ENCODE data around the gene ENTPD1.

ENTPD1 gene

DNA sequence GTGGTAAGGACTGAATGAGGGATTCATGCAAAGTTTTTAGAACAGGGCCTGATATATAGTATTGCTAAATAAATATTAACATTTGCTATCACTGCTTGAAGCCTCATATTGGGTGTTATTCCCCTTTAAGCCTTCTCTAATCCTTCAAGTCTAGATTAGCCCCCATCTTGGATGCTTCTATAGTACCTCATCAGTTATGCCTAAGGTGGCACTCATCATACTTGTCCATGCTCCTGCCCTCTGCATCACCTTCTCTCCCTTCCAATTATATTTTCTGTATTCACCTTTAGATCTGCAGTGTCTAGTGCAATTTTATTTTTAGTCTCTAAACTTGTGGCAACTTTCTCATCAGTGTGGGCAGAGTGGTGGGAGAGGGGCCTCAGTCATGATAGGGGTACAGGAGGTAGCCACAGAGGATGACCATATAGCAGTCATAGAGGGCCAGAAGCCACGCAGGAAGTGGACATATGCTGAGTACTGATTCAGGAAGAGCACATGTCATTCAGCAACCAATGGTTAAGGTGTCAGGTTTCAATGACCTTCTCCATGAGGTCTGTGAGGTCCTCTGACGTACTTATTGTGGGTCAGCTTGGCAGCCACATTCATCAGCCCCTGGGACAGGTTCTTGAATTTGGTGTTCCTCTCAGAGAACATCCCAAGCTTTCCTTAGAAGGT lies 2.5 kb downstream of the ENTPD1 start:
- H2AK5ac ChIP-seq (ENCODE audit: low read length, severe bottlenecking): no peak overlapping the region
- no peak for DNase-seq
- H3K23ac ChIP-seq (ENCODE audit: low read length in 2 of 2): no peak overlapping the region
- H3K79me1 ChIP-seq (replicated peaks; ENCODE audit: low read length, poor library complexity, severe bottlenecking): no peaks in the 10 kb centered on the region
- H3K9me3 ChIP-seq (ENCODE audit: control insufficient read depth, low read length): no peaks in the 10 kb centered on the region
- no peak overlapping the region for H4K91ac ChIP-seq (ENCODE audit: low read length)
- no peak overlapping the region for H3K4me2 ChIP-seq (ENCODE audit: low read length, poor library complexity, severe bottlenecking)
- peaks cover 2% of the 10 kb centered on the region for H3K4me1 ChIP-seq (ENCODE audit: control insufficient read depth, insufficient read depth, low read depth, low read length)
- H2BK5ac ChIP-seq (ENCODE audit: low read depth, low read length, poor library complexity, severe bottlenecking): no peak overlapping the region
- H2BK15ac ChIP-seq (ENCODE audit: low read depth, poor library complexity, severe bottlenecking): no peak overlapping the region
- peaks cover 0 to 3% of the 10 kb centered on the region in 2 experiments for H3K27me3 ChIP-seq (ENCODE audit: control insufficient read depth in 1 of 2, insufficient read depth in 1 of 2, low read length in 2 of 2)
- H3K9ac ChIP-seq (ENCODE audit: low read length): no peak overlapping the region
- H3K4me3 ChIP-seq (ENCODE audit: insufficient read depth in 1 of 2, low read depth in 1 of 2, low read length in 2 of 2): no peak overlapping the region
- H4K8ac ChIP-seq (ENCODE audit: low read length): no peak overlapping the region
- H2BK120ac ChIP-seq (ENCODE audit: low read depth, low read length): no peak overlapping the region
- no peak overlapping the region for H2AFZ ChIP-seq (ENCODE audit: low read depth, low read length)
- no peak overlapping the region for H3K14ac ChIP-seq (ENCODE audit: low read length in 2 of 2)
- no peaks in the 10 kb centered on the region for H3K36me3 ChIP-seq (ENCODE audit: control insufficient read depth in 1 of 2, insufficient read depth in 2 of 2, low read depth in 1 of 2, low read length in 2 of 2)
- no peak overlapping the region for H3K4ac ChIP-seq (ENCODE audit: low read depth in 1 of 2, low read length in 2 of 2)
- H2BK12ac ChIP-seq (ENCODE audit: low read length in 2 of 2): no peak overlapping the region
- WGBS: 79% methylated on average over 2 of the region's 2 CpGs
- H3K18ac ChIP-seq (ENCODE audit: low read depth in 1 of 2, low read length in 2 of 2): peak overlapping the region in 1 of 2 experiments; percentile 67
- H3K27ac ChIP-seq (ENCODE audit: low read length, poor library complexity, severe bottlenecking): no peak overlapping the region

DNA sequence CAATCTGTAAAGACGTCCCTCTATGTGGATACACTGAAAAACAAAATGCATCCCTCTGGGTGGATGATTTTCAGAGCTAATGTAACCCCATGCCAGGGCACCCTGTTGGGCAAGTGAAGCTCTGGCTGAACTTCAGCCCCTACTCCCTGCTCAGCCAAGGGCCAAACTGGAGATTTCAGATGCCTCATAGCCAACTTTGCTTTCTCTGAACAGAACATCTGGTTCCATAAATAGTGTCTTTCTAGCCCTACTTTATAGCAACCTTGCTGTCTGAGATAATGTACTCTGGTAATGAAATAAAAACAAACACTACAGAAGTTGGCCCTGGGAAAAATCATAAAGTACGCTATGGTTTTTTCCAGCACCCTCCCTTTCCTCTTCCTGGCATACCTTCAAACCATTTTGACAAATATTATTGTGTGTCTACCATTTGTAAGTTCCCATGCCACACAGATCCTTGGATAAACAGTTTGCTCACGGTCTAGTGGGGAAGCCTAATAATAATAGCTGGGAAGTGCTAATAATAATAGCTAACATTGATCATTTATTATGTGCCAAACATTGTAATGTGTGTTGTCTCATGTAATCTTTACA lies 3.4 kb downstream of the ENTPD1 start:
- Histone ChIP-seq H2AFZ (ENCODE audit: low read depth, low read length) (no peak overlapping the region), H3K23ac (ENCODE audit: low read length in 2 of 2) (no peak overlapping the region), H2BK15ac (ENCODE audit: low read depth, poor library complexity, severe bottlenecking) (no peak overlapping the region), H3K18ac (ENCODE audit: low read depth in 1 of 2, low read length in 2 of 2) (no peak overlapping the region), H3K4ac (ENCODE audit: low read depth in 1 of 2, low read length in 2 of 2) (no peak overlapping the region), H3K14ac (ENCODE audit: low read length in 2 of 2) (no peak overlapping the region), H3K4me2 (ENCODE audit: low read length, poor library complexity, severe bottlenecking) (no peak overlapping the region), H4K8ac (ENCODE audit: low read length) (no peak overlapping the region), H2AK5ac (ENCODE audit: low read length, severe bottlenecking) (no peak overlapping the region), H3K4me1 (ENCODE audit: control insufficient read depth, insufficient read depth, low read depth, low read length) (peaks cover 2% of the 10 kb centered on the region), H4K91ac (ENCODE audit: low read length) (no peak overlapping the region), H3K4me3 (ENCODE audit: insufficient read depth in 1 of 2, low read depth in 1 of 2, low read length in 2 of 2) (no peak overlapping the region), H2BK12ac (ENCODE audit: low read length in 2 of 2) (no peak overlapping the region), H3K27ac (ENCODE audit: low read length, poor library complexity, severe bottlenecking) (no peak overlapping the region), H3K36me3 (ENCODE audit: control insufficient read depth in 1 of 2, insufficient read depth in 2 of 2, low read depth in 1 of 2, low read length in 2 of 2) (no peaks in the 10 kb centered on the region), H2BK120ac (ENCODE audit: low read depth, low read length) (no peak overlapping the region), H3K79me1 (replicated peaks; ENCODE audit: low read length, poor library complexity, severe bottlenecking) (no peaks in the 10 kb centered on the region), H3K9ac (ENCODE audit: low read length) (no peak overlapping the region), H3K9me3 (ENCODE audit: control insufficient read depth, low read length) (peaks cover 3% of the 10 kb centered on the region), H2BK5ac (ENCODE audit: low read depth, low read length, poor library complexity, severe bottlenecking) (no peak overlapping the region), H3K27me3 (ENCODE audit: control insufficient read depth in 1 of 2, insufficient read depth in 1 of 2, low read length in 2 of 2) (peaks cover 0 to 3% of the 10 kb centered on the region in 2 experiments)
- 95% methylated on average over 2 of the region's 3 CpGs for WGBS
- no peak for DNase-seq

DNA sequence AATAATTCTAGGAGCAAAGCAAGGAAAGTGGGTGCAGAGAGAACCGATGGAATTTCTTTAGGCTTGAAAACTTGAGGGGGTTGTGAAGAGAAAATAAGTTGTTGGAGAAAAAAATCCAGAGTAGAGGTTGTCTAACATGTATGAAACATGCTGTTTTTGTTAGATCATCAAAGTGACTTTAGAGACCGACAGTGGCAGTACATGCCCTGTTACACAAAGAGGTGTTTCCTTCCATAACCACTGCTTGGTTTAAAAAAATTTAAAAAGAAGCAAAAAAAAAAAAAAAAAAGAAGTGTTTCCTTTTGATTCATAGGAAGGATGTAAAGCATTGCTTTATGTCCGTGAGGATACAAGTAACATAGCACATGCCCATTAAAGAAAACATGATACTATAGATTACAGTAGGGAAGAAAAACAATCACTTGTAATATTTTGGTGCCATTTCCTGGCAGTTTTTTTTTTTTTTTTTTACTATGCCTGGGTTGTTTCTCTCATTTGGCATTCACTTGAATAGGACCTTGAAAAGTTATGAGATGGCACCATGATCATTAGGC lies 6.1 kb downstream of the ENTPD1 start:
- Histone ChIP-seq H2BK15ac (ENCODE audit: low read depth, poor library complexity, severe bottlenecking) (no peak overlapping the region), H3K4me1 (ENCODE audit: control insufficient read depth, insufficient read depth, low read depth, low read length) (no peaks in the 10 kb centered on the region), H3K9ac (ENCODE audit: low read length) (no peak overlapping the region), H3K27ac (ENCODE audit: low read length, poor library complexity, severe bottlenecking) (no peak overlapping the region), H3K79me1 (replicated peaks; ENCODE audit: low read length, poor library complexity, severe bottlenecking) (no peaks in the 10 kb centered on the region), H2AFZ (ENCODE audit: low read depth, low read length) (no peak overlapping the region), H3K4me3 (ENCODE audit: insufficient read depth in 1 of 2, low read depth in 1 of 2, low read length in 2 of 2) (no peak overlapping the region), H3K23ac (ENCODE audit: low read length in 2 of 2) (no peak overlapping the region), H3K27me3 (ENCODE audit: control insufficient read depth in 1 of 2, insufficient read depth in 1 of 2, low read length in 2 of 2) (no peaks in the 10 kb centered on the region), H2BK12ac (ENCODE audit: low read length in 2 of 2) (no peak overlapping the region), H3K14ac (ENCODE audit: low read length in 2 of 2) (no peak overlapping the region), H3K4me2 (ENCODE audit: low read length, poor library complexity, severe bottlenecking) (no peak overlapping the region), H2AK5ac (ENCODE audit: low read length, severe bottlenecking) (no peak overlapping the region), H3K4ac (ENCODE audit: low read depth in 1 of 2, low read length in 2 of 2) (no peak overlapping the region), H3K9me3 (ENCODE audit: control insufficient read depth, low read length) (peaks cover 10% of the 10 kb centered on the region), H3K18ac (ENCODE audit: low read depth in 1 of 2, low read length in 2 of 2) (no peak overlapping the region), H3K36me3 (ENCODE audit: control insufficient read depth in 1 of 2, insufficient read depth in 2 of 2, low read depth in 1 of 2, low read length in 2 of 2) (no peaks in the 10 kb centered on the region), H2BK120ac (ENCODE audit: low read depth, low read length) (no peak overlapping the region), H4K8ac (ENCODE audit: low read length) (no peak overlapping the region), H2BK5ac (ENCODE audit: low read depth, low read length, poor library complexity, severe bottlenecking) (no peak overlapping the region), H4K91ac (ENCODE audit: low read length) (no peak overlapping the region)
- WGBS: 89% methylated on average over 1 of the region's 3 CpGs
- no peak for DNase-seq

DNA sequence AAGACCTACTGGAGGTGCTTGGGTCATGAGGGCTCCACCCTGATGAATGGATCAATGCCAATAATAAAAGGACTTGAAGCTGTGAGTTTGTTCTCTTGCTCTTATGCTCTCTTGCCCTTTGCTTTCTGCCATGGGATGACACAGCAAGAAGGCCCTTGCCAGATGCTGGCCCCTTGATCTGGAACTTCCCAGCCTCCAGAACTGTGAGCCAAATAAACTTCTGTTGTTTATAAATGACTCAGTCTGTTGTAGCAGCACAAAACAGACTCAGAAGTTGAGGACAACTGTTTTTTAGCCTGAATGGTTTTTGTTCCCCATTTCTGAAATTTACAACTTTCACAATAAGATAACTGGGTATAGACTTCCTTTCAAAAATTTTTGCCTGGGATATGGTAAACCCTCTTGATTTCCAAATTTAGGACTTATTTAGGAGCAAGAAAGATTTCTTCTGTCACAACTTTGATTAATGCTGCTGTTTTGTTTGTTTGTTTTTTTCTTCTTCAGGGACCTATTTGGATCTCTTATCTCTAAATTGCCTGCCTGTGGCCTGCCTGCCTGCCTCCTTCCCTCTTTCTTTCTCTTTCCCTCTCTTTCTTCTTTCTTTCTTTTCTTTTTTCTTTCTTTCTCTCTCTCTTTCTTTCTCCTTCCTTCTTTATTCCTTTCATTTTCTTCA lies 12.1 kb downstream of the ENTPD1 start:
- Histone ChIP-seq H3K4ac (ENCODE audit: low read depth in 1 of 2, low read length in 2 of 2) (no peak overlapping the region), H2BK12ac (ENCODE audit: low read length in 2 of 2) (no peak overlapping the region), H2AK5ac (ENCODE audit: low read length, severe bottlenecking) (no peak overlapping the region), H3K27ac (ENCODE audit: low read length, poor library complexity, severe bottlenecking) (no peak overlapping the region), H3K4me3 (ENCODE audit: insufficient read depth in 1 of 2, low read depth in 1 of 2, low read length in 2 of 2) (no peak overlapping the region), H2BK5ac (ENCODE audit: low read depth, low read length, poor library complexity, severe bottlenecking) (no peak overlapping the region), H3K27me3 (ENCODE audit: control insufficient read depth in 1 of 2, insufficient read depth in 1 of 2, low read length in 2 of 2) (no peaks in the 10 kb centered on the region), H3K9ac (ENCODE audit: low read length) (no peak overlapping the region), H2BK15ac (ENCODE audit: low read depth, poor library complexity, severe bottlenecking) (no peak overlapping the region), H2BK120ac (ENCODE audit: low read depth, low read length) (no peak overlapping the region), H4K91ac (ENCODE audit: low read length) (no peak overlapping the region), H2AFZ (ENCODE audit: low read depth, low read length) (no peak overlapping the region), H3K18ac (ENCODE audit: low read depth in 1 of 2, low read length in 2 of 2) (no peak overlapping the region), H3K79me1 (replicated peaks; ENCODE audit: low read length, poor library complexity, severe bottlenecking) (no peaks in the 10 kb centered on the region), H3K14ac (ENCODE audit: low read length in 2 of 2) (no peak overlapping the region), H3K9me3 (ENCODE audit: control insufficient read depth, low read length) (peaks cover 10% of the 10 kb centered on the region), H3K36me3 (ENCODE audit: control insufficient read depth in 1 of 2, insufficient read depth in 2 of 2, low read depth in 1 of 2, low read length in 2 of 2) (no peaks in the 10 kb centered on the region), H3K4me1 (ENCODE audit: control insufficient read depth, insufficient read depth, low read depth, low read length) (no peaks in the 10 kb centered on the region), H4K8ac (ENCODE audit: low read length) (no peak overlapping the region), H3K4me2 (ENCODE audit: low read length, poor library complexity, severe bottlenecking) (no peak overlapping the region), H3K23ac (ENCODE audit: low read length in 2 of 2) (no peak overlapping the region)
- peak; percentile 95 for DNase-seq

All from mesenchymal stem cell (in vitro differentiated cells and primary cell).